HepG2 (cell line): ENCODE measurements around the gene DNM3. TPM values are rescaled to one million over a fixed set of nuclear protein-coding genes. Genes with fewer than 3 reads are reported as not detected.

Experiments
- ATAC-seq: fragments of 200-7000 bp; cut with Tn5 transposase; 3 replicates; pipeline ENCODE4 v1.9.1; 2020; ENCODE audit warnings: mild to moderate bottlenecking, moderate library complexity
- BruUV-seq: library from RNA; stranded (reverse); fragments of 400-500 nt; replicated peaks from 2 replicates; lab custom pipeline; 2021; lab: Mats Ljungman, UMichigan
- CTCF ChIA-PET: fragments of 300-600 bp; formaldehyde crosslinking; extraction: SDS; loops from one replicate; lab custom pipeline; 2021; ENCODE audit warnings: low total read pairs, inconsistent platforms, low intra/inter-chr PET ratio; lab: Yijun Ruan, JAX
- POLR2A ChIA-PET: fragments of 350-600 bp; sonication (Branson Sonifier 250); formaldehyde crosslinking; loops from one replicate; lab custom pipeline; 2020; ENCODE audit warnings: antibody characterized with exemption, inconsistent platforms; lab: Yijun Ruan, JAX
- DNase-seq: peaks from one replicate; pipeline ENCODE4 v3.0.0-alpha.2; 2015; ENCODE audit warnings: low spot score
- FAIRE-seq: peaks from 3 replicates; lab custom pipeline; 2011; peaks lifted over from hg19 to GRCh38; lab: Jason Lieb, UNC
- H2AFZ ChIP-seq: one replicate; pipeline ENCODE4 v1.6.1; 2011; ENCODE audit warnings: low read length, inconsistent platforms
- H3K27ac ChIP-seq: fragments of 300-600 bp; 3 replicates; pipeline ENCODE4 v1.8.0; 2011; ENCODE audit warnings: mixed run types, mild to moderate bottlenecking, mixed read lengths, low read length, inconsistent platforms; ENCODE audit not compliant: insufficient read depth; ENCODE audit errors: extremely low read length
- H3K27me3 ChIP-seq, 2 experiments: fragments of 200-600 bp in 1 of 2; 2 replicates in 1 of 2; 3 replicates in 1 of 2; pipeline versions ENCODE4 v1.6.0 to v1.8.0; 2011; ENCODE audit warnings: low read length in 2 of 2, mild to moderate bottlenecking in 2 of 2, moderate library complexity in 2 of 2, inconsistent platforms in 1 of 2; ENCODE audit not compliant: insufficient read depth in 2 of 2, control insufficient read depth in 1 of 2
- H3K36me3 ChIP-seq, 2 experiments: fragments of 200-600 bp in 1 of 2; replicated peaks in 1 of 2; 2 replicates in 1 of 2; 3 replicates in 1 of 2; pipeline versions ENCODE4 v1.5.1 to v1.8.0; 2011; ENCODE audit warnings: low read length in 2 of 2, inconsistent platforms in 1 of 2; ENCODE audit not compliant: insufficient read depth in 2 of 2, control insufficient read depth in 1 of 2
- H3K4me1 ChIP-seq: 2 replicates; pipeline ENCODE4 v1.5.1; 2012; ENCODE audit warnings: low read length, inconsistent platforms; ENCODE audit not compliant: insufficient read depth
- H3K4me2 ChIP-seq: 2 replicates; pipeline ENCODE4 v1.6.0; 2011; ENCODE audit warnings: low read depth, low read length, inconsistent platforms
- H3K4me3 ChIP-seq, 3 experiments: fragments of 200-600 bp in 1 of 3; sonication (generic), shearing (Covaris generic) in 1 of 3; replicated peaks in 1 of 3; 2 replicates each; pipeline ENCODE4 v1.5.1; 2011 to 2016; ENCODE audit warnings: low read length in 3 of 3, inconsistent platforms in 2 of 3, low read depth in 2 of 3, mild to moderate bottlenecking in 2 of 3, control low read depth in 1 of 3, mixed read lengths in 1 of 3; ENCODE audit not compliant: insufficient read depth in 1 of 3
- H3K79me2 ChIP-seq: one replicate; pipeline ENCODE4 v1.6.1; 2011; ENCODE audit warnings: low read length, inconsistent platforms; ENCODE audit not compliant: insufficient read depth
- H3K9ac ChIP-seq: 2 replicates; pipeline ENCODE4 v1.6.0; 2011; ENCODE audit warnings: mild to moderate bottlenecking, low read depth, low read length, inconsistent platforms; ENCODE audit not compliant: insufficient read depth
- H3K9me3 ChIP-seq: 2 replicates; pipeline ENCODE4 v1.5.1; 2012; ENCODE audit warnings: mild to moderate bottlenecking, low read length
- H4K20me1 ChIP-seq: 2 replicates; pipeline ENCODE4 v1.6.0; 2011; ENCODE audit warnings: inconsistent platforms, mild to moderate bottlenecking, low read length, moderate library complexity; ENCODE audit not compliant: insufficient read depth
- BRCA1 ChIP-seq: sonication (generic); formaldehyde crosslinking; IDR thresholded peaks from 2 replicates; pipeline ENCODE4 v1.4.0; 2020; ENCODE audit warnings: missing genetic modification reagents
- HNRNPK ChIP-seq: fragments of 200-400 bp; formaldehyde crosslinking; IDR thresholded peaks from 2 replicates; pipeline ENCODE4 v1.6.1; 2018; ENCODE audit warnings: low read length, low read depth, moderate library complexity, mild to moderate bottlenecking; ENCODE audit not compliant: poor library complexity, severe bottlenecking
- KAT8 ChIP-seq: IDR thresholded peaks from 2 replicates; pipeline ENCODE4 v1.6.1; 2016; ENCODE audit warnings: missing genetic modification reagents, missing compliant biosample characterization
- NFKB2 ChIP-seq: sonication (generic); formaldehyde crosslinking; IDR thresholded peaks from 2 replicates; pipeline ENCODE4 v1.4.0; 2020; ENCODE audit warnings: missing genetic modification reagents, borderline replicate concordance
- THYN1 ChIP-seq: sonication (generic); formaldehyde crosslinking; IDR thresholded peaks from 2 replicates; pipeline ENCODE4 v1.8.1; 2023; ENCODE audit warnings: low read depth, mild to moderate bottlenecking, moderate library complexity, missing genetic modification reagents, borderline replicate concordance
- ZNF850 ChIP-seq: sonication (generic); formaldehyde crosslinking; conservative IDR thresholded peaks from 2 replicates; pipeline ENCODE4 v1.9.0; 2021; ENCODE audit warnings: mild to moderate bottlenecking, missing genetic modification reagents
- WGBS: methylation state at CpG from one replicate; pipeline ENCODE4 v1.1.6; 2017; ENCODE audit warnings: low lambda C conversion rate; 5-methylcytosine and 5-hydroxymethylcytosine counted together
- in situ Hi-C: cut with HindIII; loops from 2 replicates; pipeline ENCODE4 v1.10.0; 2017; ENCODE audit warnings: low pct_unique_long_range_greater_than_20kb; ENCODE audit not compliant: extremely low pct_ligation_motif_present
- intact Hi-C: fragments of 100-400 bp; cut with micrococcal nuclease; formaldehyde crosslinking; loops from one replicate; pipeline ENCODE4 v1.10.0; 2022; ENCODE audit not compliant: unreplicated experiment
- polyA plus RNA-seq, 8 experiments: library from polyadenylated mRNA; depleted of rRNA in 3 of 8; stranded (reverse) in 7 of 8; unstranded in 1 of 8; fragments of >200 nt; fragmentation: Illumina TruSeq in 4 of 8; extraction: Trizol in 4 of 8; gene quantifications; 2 replicates each; pipeline versions ENCODE4 v1.2.1 to v1.2.3, GENCODE V29; 2011 to 2016; ENCODE audit warnings: low read depth in 4 of 8, missing spikeins in 1 of 8, mixed read lengths in 1 of 8; ENCODE audit not compliant: insufficient read depth in 1 of 8
- total RNA-seq, 5 experiments: library from RNA; depleted of rRNA; stranded (reverse); fragments of >200 nt; fragmentation: Illumina TruSeq; extraction: Trizol; gene quantifications; 2 replicates each; pipeline ENCODE4 v1.2.3, GENCODE V29; 2016; ENCODE audit warnings: low read depth in 1 of 5
- TF ChIP-seq, protein P1 (sequence below): sonication (generic); formaldehyde crosslinking; IDR thresholded peaks from 2 replicates; pipeline ENCODE4 v1.8.1; 2023; ENCODE audit warnings: missing genetic modification reagents, inconsistent platforms, borderline replicate concordance

DNM3 gene
- total and polyA plus RNA-seq, 2 of the 13 experiments (the other 11 are each of a cell fraction or from before 2014, with no cell fraction given), result 0.05 TPM; not detected in 1

DNA sequence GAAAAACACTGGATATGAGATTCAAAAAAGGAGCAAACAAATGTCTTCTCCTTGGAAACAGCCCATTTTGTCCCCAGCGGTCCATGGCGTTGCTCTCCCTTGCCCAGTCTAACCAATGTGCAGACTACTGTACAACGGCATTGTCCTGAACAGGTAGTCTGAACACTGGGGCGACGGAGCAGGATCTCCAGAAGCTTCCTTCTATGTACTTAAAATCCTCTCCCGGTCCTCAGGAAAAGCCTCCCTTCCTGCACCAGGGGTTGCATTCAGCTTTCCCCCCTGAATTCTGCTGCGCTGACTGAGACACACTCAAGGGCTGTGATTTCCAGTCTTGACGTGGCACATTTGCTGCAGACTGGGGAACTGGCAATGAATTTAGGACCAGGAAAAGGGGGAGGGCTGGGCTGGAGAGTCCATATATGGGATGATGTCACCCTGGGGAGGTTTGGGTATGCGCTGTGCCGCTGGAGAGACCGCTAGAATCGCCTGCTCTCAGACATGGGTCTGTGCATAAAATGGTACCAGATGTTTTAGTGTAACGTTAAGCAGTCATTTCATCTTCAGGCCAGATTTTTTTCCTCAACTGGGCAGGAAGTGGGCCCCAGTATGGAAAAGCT is 303.3 kb downstream of the DNM3 start:
- Histone ChIP-seq H3K9ac (no peak overlapping the region), H3K27ac (no peak overlapping the region), H3K36me3 (no peaks in the 10 kb centered on the region), H3K4me2 (no peak overlapping the region), H3K4me1 (no peaks in the 10 kb centered on the region), H3K27me3 (no peaks in the 10 kb centered on the region), H3K79me2 (no peaks in the 10 kb centered on the region), H2AFZ (no peak overlapping the region), H3K4me3 (no peak overlapping the region), H4K20me1 (no peaks in the 10 kb centered on the region), H3K9me3 (no peaks in the 10 kb centered on the region)
- DNase-seq (no peak), FAIRE-seq (no peak), ATAC-seq (no peak)
- ChIA-PET POLR2A (no interaction called here), CTCF (no interaction called here)
- intact Hi-C loops (no loop called here), in situ Hi-C loops (no loop called here)
- BruUV-seq, result no TSS peak
- 68% methylated on average over 12 of the region's 13 CpGs for WGBS
- no peak for TF ChIP-seq BRCA1 (CRISPR knock-in tag)
- TF ChIP-seq, protein P1, sequence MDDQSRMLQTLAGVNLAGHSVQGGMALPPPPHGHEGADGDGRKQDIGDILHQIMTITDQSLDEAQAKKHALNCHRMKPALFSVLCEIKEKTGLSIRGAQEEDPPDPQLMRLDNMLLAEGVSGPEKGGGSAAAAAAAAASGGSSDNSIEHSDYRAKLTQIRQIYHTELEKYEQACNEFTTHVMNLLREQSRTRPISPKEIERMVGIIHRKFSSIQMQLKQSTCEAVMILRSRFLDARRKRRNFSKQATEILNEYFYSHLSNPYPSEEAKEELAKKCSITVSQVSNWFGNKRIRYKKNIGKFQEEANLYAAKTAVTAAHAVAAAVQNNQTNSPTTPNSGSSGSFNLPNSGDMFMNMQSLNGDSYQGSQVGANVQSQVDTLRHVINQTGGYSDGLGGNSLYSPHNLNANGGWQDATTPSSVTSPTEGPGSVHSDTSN (CRISPR knock-in tag), result no peak
- no peak for TF ChIP-seq NFKB2
- TF ChIP-seq THYN1 (CRISPR knock-in tag), result no peak
- no peak for TF ChIP-seq ZNF850

DNA sequence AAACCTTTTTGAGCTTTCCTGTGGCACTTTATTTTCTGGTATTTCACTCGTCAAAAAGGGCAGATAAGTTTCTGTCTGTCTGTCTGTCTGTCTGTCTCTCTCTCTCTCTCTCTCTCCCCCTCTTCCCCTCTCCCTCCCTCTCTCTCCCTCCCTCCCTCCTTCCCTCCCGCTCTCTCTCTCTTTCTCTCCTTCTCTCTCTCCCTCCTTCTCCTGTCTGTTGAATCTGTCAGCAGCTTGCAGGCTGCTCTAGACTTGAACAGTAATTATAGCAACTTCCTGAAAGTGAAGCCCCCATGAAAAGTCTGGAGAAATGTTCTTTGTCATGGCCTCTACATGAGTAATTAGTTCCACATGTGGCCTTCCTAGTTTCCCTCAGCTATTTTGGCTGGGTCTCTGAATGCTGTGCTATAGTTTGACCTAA is 303.9 kb downstream of the DNM3 start:
- in situ Hi-C loops (no loop called here), intact Hi-C loops (no loop called here)
- Histone ChIP-seq H3K27ac (no peak overlapping the region), H3K4me3 (no peak overlapping the region), H3K79me2 (no peaks in the 10 kb centered on the region), H3K36me3 (no peaks in the 10 kb centered on the region), H4K20me1 (no peaks in the 10 kb centered on the region), H3K27me3 (no peaks in the 10 kb centered on the region), H3K4me1 (no peaks in the 10 kb centered on the region), H3K9me3 (no peaks in the 10 kb centered on the region), H2AFZ (no peak overlapping the region), H3K4me2 (no peak overlapping the region), H3K9ac (no peak overlapping the region)
- no peak for DNase-seq
- CTCF ChIA-PET, result no interaction called here
- no TSS peak for BruUV-seq
- FAIRE-seq, result no peak
- no peak for ATAC-seq
- POLR2A ChIA-PET, result no interaction called here
- 51% methylated on average over 2 of the region's 2 CpGs for WGBS
- TF ChIP-seq HNRNPK (peak; percentile 66), KAT8 (CRISPR knock-in tag) (no peak)
